Fibroblast of lung (primary cell): ENCODE measurements around the gene RBM17. TPM values are rescaled to one million over a fixed set of nuclear protein-coding genes. Genes with fewer than 3 reads are reported as not detected.

Experiments used
- DNase-seq, 2 donors: peaks; one replicate each; pipeline versions ENCODE4 v3.0.0 to v3.0.0-alpha.2; 2010; ENCODE audit warnings: low read depth in 2 of 2
- H2AFZ ChIP-seq: 2 replicates; pipeline ENCODE4 v1.5.1; 2012; ENCODE audit warnings: low read length, control low read depth, inconsistent platforms
- H3K27ac ChIP-seq: 2 replicates; pipeline ENCODE4 v1.5.1; 2011; ENCODE audit warnings: low read length, control low read depth; ENCODE audit not compliant: insufficient read depth
- H3K27me3 ChIP-seq: 2 replicates; pipeline ENCODE4 v1.5.1; 2011; ENCODE audit warnings: mild to moderate bottlenecking, low read length; ENCODE audit not compliant: control insufficient read depth, insufficient read depth
- H3K36me3 ChIP-seq: 2 replicates; pipeline ENCODE4 v1.5.1; 2011; ENCODE audit warnings: low read length; ENCODE audit not compliant: control insufficient read depth, insufficient read depth
- H3K4me1 ChIP-seq: 2 replicates; pipeline ENCODE4 v1.5.1; 2011; ENCODE audit warnings: low read length; ENCODE audit not compliant: control insufficient read depth, insufficient read depth; ENCODE audit errors: extremely low read depth
- H3K4me2 ChIP-seq: 2 replicates; pipeline ENCODE4 v1.5.1; 2011; ENCODE audit warnings: low read length, control low read depth; ENCODE audit not compliant: insufficient read depth; ENCODE audit errors: extremely low read depth
- H3K4me3 ChIP-seq, 4 experiments: fragments of 200-600 bp in 1 of 4; sonication (generic) in 1 of 4; replicated peaks in 1 of 4; 2 replicates each; pipeline ENCODE4 v1.5.1; 2011 to 2016; ENCODE audit warnings: low read length in 4 of 4, low read depth in 3 of 4, mild to moderate bottlenecking in 3 of 4, control low read depth in 2 of 4, inconsistent platforms in 1 of 4, mixed read lengths in 1 of 4; ENCODE audit not compliant: insufficient read depth in 1 of 4; ENCODE audit errors: control extremely low read depth in 1 of 4
- H3K79me2 ChIP-seq: 2 replicates; pipeline ENCODE4 v1.5.1; 2012; ENCODE audit warnings: mild to moderate bottlenecking, low read length, inconsistent platforms; ENCODE audit not compliant: control insufficient read depth, insufficient read depth
- H3K9ac ChIP-seq: 2 replicates; pipeline ENCODE4 v1.5.1; 2011; ENCODE audit warnings: mild to moderate bottlenecking, low read length, control low read depth; ENCODE audit not compliant: insufficient read depth
- H3K9me3 ChIP-seq: 2 replicates; pipeline ENCODE4 v1.5.1; 2012; ENCODE audit warnings: low read depth, low read length; ENCODE audit not compliant: control insufficient read depth, insufficient read depth
- H4K20me1 ChIP-seq: 2 replicates; pipeline ENCODE4 v1.5.1; 2011; ENCODE audit warnings: low read length; ENCODE audit not compliant: control insufficient read depth, insufficient read depth; ENCODE audit errors: extremely low read depth
- CTCF ChIP-seq, 2 donors: IDR thresholded peaks in 1 of 2; conservative IDR thresholded peaks in 1 of 2; 1 replicate in 1 of 2; 2 replicates in 1 of 2; pipeline ENCODE4 v1.5.1; 2011 to 2012; ENCODE audit warnings: low read length in 2 of 2, control low read depth in 1 of 2, inconsistent platforms in 1 of 2, low read depth in 1 of 2, mild to moderate bottlenecking in 1 of 2
- EZH2 ChIP-seq: IDR thresholded peaks from 2 replicates; pipeline ENCODE4 v1.5.1; 2012; ENCODE audit warnings: low read length, control low read depth, mild to moderate bottlenecking; ENCODE audit errors: missing control alignments
- polyA plus RNA-seq, 2 donors: library from polyadenylated mRNA; depleted of rRNA in 1 of 2; stranded (reverse) in 1 of 2; unstranded in 1 of 2; fragments of >200 nt; gene quantifications; 2 replicates each; pipeline ENCODE4 v1.2.1, GENCODE V29; 2011 to 2012; ENCODE audit warnings: missing spikeins in 1 of 2
- total RNA-seq: library from RNA; depleted of rRNA; stranded (reverse); fragments of >200 nt; gene quantifications from 2 replicates; pipeline ENCODE4 v1.2.1, GENCODE V29; 2014

RBM17 gene
- total and polyA plus RNA-seq, 2 donors (not counting 1 experiment from before 2014, with no cell fraction given), result 28.9 to 46.1 TPM

- no peak for DNase-seq
- H3K4me2 ChIP-seq, result no peak overlapping the region
- H3K4me3 ChIP-seq, result no peak overlapping the region
- no peaks in the 10 kb centered on the region for H3K4me1 ChIP-seq
- H4K20me1 ChIP-seq, result no peaks in the 10 kb centered on the region
- H3K9ac ChIP-seq, result no peak overlapping the region
- H3K9me3 ChIP-seq, result no peaks in the 10 kb centered on the region
- no peak overlapping the region for H2AFZ ChIP-seq
- TF ChIP-seq EZH2, result no peak
- no peaks in the 10 kb centered on the region for H3K36me3 ChIP-seq
- H3K79me2 ChIP-seq, result no peaks in the 10 kb centered on the region
- H3K27me3 ChIP-seq, result peaks cover 26% of the 10 kb centered on the region
- H3K27ac ChIP-seq, result no peak overlapping the region
Measured at GRCh38 chr10:6080417-6080973, 8.3 kb upstream of the RBM17 start.

- Histone ChIP-seq H3K9ac (no peak overlapping the region), H4K20me1 (no peaks in the 10 kb centered on the region), H3K27me3 (peaks cover 11% of the 10 kb centered on the region), H3K36me3 (no peaks in the 10 kb centered on the region), H3K27ac (no peak overlapping the region), H3K9me3 (no peaks in the 10 kb centered on the region), H3K4me3 (no peak overlapping the region), H3K4me2 (no peak overlapping the region), H3K4me1 (no peaks in the 10 kb centered on the region), H3K79me2 (no peaks in the 10 kb centered on the region), H2AFZ (no peak overlapping the region)
- DNase-seq, result no peak
- TF ChIP-seq CTCF (conservative IDR thresholded peaks at IDR 0.05 in 1 of 2, IDR thresholded peaks at IDR 0.05 in 1 of 2; ENCODE audit: low read depth in 1 of 2, low read length in 2 of 2), result no peak
- no peak for TF ChIP-seq EZH2
Measured at GRCh38 chr10:6082496-6083395, 6.1 kb upstream of the RBM17 start.

- Histone ChIP-seq H3K4me3 (no peak overlapping the region), H2AFZ (no peak overlapping the region), H3K79me2 (no peaks in the 10 kb centered on the region), H3K9me3 (no peaks in the 10 kb centered on the region), H3K9ac (no peak overlapping the region), H4K20me1 (no peaks in the 10 kb centered on the region), H3K4me1 (no peaks in the 10 kb centered on the region), H3K36me3 (no peaks in the 10 kb centered on the region), H3K4me2 (peak overlapping the region; percentile 13), H3K27ac (no peak overlapping the region), H3K27me3 (peaks cover 11% of the 10 kb centered on the region)
- no peak for TF ChIP-seq CTCF (conservative IDR thresholded peaks at IDR 0.05 in 1 of 2, IDR thresholded peaks at IDR 0.05 in 1 of 2; ENCODE audit: low read depth in 1 of 2, low read length in 2 of 2)
- no peak for TF ChIP-seq EZH2
- peak in 1 of 2 donors; percentile 70 for DNase-seq
Measured at GRCh38 chr10:6083523-6084475, 5.0 kb upstream of the RBM17 start.
